ENCODE data around the gene PLXNA4.
"Not testable (repeated sequence)": the region's sequence is repeated elsewhere in the genome, so short reads cannot be mapped to it uniquely, and the experiment has no call there.

DNA sequence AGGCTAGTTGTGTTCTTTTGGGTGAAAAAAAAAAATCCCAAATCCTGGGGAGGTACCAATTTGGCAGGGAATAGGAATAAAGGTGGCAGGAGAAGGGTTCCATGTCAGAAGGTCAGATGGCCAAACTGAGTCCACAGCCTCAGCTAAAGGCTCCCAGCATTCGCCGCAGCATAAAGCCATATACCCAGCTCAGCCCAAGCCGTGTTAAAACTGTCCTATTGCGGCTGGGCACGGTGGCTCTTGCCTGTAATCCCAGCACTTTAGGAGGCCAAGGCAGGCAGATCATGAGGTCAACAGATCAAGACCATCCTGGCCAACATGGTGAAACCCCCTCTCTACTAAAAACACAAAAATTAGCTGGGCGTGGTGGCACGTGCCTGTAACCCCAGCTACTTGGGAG lies 410.6 kb downstream of the PLXNA4 start:
- TF ChIP-seq, protein P1, sequence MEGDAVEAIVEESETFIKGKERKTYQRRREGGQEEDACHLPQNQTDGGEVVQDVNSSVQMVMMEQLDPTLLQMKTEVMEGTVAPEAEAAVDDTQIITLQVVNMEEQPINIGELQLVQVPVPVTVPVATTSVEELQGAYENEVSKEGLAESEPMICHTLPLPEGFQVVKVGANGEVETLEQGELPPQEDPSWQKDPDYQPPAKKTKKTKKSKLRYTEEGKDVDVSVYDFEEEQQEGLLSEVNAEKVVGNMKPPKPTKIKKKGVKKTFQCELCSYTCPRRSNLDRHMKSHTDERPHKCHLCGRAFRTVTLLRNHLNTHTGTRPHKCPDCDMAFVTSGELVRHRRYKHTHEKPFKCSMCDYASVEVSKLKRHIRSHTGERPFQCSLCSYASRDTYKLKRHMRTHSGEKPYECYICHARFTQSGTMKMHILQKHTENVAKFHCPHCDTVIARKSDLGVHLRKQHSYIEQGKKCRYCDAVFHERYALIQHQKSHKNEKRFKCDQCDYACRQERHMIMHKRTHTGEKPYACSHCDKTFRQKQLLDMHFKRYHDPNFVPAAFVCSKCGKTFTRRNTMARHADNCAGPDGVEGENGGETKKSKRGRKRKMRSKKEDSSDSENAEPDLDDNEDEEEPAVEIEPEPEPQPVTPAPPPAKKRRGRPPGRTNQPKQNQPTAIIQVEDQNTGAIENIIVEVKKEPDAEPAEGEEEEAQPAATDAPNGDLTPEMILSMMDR (IDR thresholded peaks at IDR 0.05 in 4 of 5, conservative IDR thresholded peaks at IDR 0.05 in 1 of 5), result not testable (repeated sequence)
- TF ChIP-seq POLR2A (IDR thresholded peaks at IDR 0.05), result not testable (repeated sequence)
